Right atrium auricular region (tissue), 2 donors: ENCODE measurements around the gene DUOX1. TPM values are rescaled to one million over a fixed set of nuclear protein-coding genes. Genes with fewer than 3 reads are reported as not detected.

Experiments used
- DNase-seq: peaks from one replicate; pipeline ENCODE4 v3.0.0-alpha.2; 2019; ENCODE audit warnings: low spot score
- H3K27ac ChIP-seq, 2 donors: fragments of 200-600 bp; sonication (generic); 1 replicate in 1 of 2; 2 replicates in 1 of 2; pipeline ENCODE4 v1.5.1; 2016 to 2019
- H3K27me3 ChIP-seq, 2 donors: fragments of 200-600 bp; sonication (generic); one replicate each; pipeline versions ENCODE4 v1.5.1 to v1.6.0; 2017 to 2019
- H3K36me3 ChIP-seq: fragments of 200-600 bp; sonication (generic); one replicate; pipeline ENCODE4 v1.5.1; 2016
- H3K4me1 ChIP-seq, 2 donors: fragments of 200-600 bp; sonication (generic); one replicate each; pipeline versions ENCODE4 v1.5.1 to v1.6.0; 2017 to 2019
- H3K4me3 ChIP-seq, 2 donors: fragments of 200-600 bp; sonication (generic); 1 replicate in 1 of 2; 2 replicates in 1 of 2; pipeline ENCODE4 v1.5.1; 2017 to 2019; ENCODE audit warnings: mild to moderate bottlenecking in 1 of 2, moderate library complexity in 1 of 2
- H3K9me3 ChIP-seq, 2 donors: fragments of 200-600 bp; sonication (generic); one replicate each; pipeline ENCODE4 v1.5.1; 2019
- total RNA-seq, 2 donors: library from RNA; depleted of rRNA; stranded (reverse); fragments of >200 nt; gene quantifications; one replicate each; pipeline ENCODE4 v1.1.0, GENCODE V29; 2016
- TF ChIP-seq, protein P1 (sequence below), 2 donors: fragments of 200-600 bp; sonication (generic); IDR thresholded peaks; one replicate each; pipeline ENCODE4 v1.5.1; 2019; ENCODE audit warnings: antibody characterized with exemption in 2 of 2

DUOX1 gene
- total RNA-seq, 2 donors from 2014 or later: 1.1 to 3.6 TPM

DNA sequence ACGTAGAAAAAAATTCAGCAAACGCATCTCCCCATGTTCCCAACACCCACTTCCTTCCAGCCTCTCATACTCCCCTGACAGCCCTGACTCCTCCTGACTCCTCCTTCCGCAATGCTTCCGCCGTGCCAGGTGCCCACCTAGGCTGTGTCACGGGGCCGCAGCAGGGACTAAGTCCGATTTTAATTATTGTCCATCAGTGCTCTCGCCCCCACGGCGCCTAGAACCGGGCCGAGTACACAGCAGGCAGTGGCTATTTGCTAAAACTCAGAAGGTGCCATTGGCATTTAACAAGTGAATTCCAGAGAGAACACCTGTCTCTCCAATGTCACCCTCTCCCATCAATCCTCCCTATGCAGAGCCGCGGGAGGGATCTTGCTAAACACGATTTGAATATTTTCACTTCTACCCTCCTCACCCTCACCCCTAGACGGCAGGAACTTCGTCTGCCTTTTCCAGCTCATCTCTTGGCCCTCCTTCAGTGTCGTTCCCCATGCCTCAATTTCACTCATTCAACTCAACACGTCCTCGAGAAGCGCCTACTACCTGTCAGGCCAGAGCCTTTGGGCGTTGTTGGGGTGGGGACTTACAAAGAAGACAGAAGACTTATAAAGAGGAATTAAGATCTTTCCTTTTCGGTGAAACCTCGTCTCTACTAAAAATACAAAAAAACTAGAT is 69.5 kb downstream of the DUOX1 start:
- no peaks in the 10 kb centered on the region for H3K9me3 ChIP-seq
- DNase-seq: no peak
- H3K27me3 ChIP-seq: no peaks in the 10 kb centered on the region
- no peaks in the 10 kb centered on the region for H3K36me3 ChIP-seq
- TF ChIP-seq, protein P1, sequence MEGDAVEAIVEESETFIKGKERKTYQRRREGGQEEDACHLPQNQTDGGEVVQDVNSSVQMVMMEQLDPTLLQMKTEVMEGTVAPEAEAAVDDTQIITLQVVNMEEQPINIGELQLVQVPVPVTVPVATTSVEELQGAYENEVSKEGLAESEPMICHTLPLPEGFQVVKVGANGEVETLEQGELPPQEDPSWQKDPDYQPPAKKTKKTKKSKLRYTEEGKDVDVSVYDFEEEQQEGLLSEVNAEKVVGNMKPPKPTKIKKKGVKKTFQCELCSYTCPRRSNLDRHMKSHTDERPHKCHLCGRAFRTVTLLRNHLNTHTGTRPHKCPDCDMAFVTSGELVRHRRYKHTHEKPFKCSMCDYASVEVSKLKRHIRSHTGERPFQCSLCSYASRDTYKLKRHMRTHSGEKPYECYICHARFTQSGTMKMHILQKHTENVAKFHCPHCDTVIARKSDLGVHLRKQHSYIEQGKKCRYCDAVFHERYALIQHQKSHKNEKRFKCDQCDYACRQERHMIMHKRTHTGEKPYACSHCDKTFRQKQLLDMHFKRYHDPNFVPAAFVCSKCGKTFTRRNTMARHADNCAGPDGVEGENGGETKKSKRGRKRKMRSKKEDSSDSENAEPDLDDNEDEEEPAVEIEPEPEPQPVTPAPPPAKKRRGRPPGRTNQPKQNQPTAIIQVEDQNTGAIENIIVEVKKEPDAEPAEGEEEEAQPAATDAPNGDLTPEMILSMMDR (IDR thresholded peaks at IDR 0.05): no peak
- H3K27ac ChIP-seq: peak overlapping the region; percentile 98 to 100
- H3K4me3 ChIP-seq: peak overlapping the region; percentile 61 to 70
- H3K4me1 ChIP-seq: peaks cover 0 to 2% of the 10 kb centered on the region in 2 donors

DNA sequence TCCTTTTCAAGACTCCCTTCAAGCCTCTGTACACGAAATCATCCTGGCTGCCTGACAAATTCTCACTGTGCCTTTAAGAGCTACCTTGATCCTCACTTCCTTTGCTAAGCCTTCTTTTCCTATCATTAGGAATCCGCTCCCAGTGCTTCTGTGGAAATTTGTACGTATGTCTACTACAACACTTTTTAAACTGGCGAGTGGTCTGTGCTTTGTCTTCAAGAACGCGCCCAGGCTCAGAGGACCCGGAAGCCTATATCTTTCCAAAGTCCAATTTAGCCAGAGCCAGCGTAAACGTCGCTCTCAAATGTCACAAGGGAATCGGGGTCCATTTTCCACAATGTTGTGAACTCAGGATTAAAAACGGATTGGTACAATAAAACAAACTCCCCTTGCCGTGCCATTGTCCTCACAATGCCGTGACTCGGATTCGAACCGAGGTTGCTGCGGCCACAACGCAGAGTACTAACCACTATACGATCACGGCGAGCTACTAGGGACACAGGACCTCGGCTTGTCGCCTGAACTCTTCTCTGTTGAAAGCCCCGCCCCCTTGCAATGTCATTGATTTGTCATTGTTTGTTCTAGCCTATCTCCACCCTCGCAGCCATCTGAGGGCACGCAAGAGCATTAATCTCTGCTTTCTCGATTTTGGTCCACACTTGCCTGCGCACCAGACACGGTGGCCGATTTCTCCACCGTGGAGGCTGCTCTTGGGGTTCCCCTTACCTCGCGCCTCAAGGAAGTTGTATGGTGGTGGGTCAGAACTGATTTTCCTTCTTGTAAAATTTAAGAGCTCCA is 70.4 kb downstream of the DUOX1 start:
- peak; percentile 99 for DNase-seq
- Histone ChIP-seq H3K27me3 (no peaks in the 10 kb centered on the region), H3K27ac (peak overlapping the region; percentile 98 to 100), H3K4me1 (peaks cover 0 to 2% of the 10 kb centered on the region in 2 donors), H3K4me3 (peak overlapping the region; percentile 61 to 70), H3K9me3 (no peaks in the 10 kb centered on the region), H3K36me3 (no peaks in the 10 kb centered on the region)
- TF ChIP-seq, protein P1 (IDR thresholded peaks at IDR 0.05): no peak

DNA sequence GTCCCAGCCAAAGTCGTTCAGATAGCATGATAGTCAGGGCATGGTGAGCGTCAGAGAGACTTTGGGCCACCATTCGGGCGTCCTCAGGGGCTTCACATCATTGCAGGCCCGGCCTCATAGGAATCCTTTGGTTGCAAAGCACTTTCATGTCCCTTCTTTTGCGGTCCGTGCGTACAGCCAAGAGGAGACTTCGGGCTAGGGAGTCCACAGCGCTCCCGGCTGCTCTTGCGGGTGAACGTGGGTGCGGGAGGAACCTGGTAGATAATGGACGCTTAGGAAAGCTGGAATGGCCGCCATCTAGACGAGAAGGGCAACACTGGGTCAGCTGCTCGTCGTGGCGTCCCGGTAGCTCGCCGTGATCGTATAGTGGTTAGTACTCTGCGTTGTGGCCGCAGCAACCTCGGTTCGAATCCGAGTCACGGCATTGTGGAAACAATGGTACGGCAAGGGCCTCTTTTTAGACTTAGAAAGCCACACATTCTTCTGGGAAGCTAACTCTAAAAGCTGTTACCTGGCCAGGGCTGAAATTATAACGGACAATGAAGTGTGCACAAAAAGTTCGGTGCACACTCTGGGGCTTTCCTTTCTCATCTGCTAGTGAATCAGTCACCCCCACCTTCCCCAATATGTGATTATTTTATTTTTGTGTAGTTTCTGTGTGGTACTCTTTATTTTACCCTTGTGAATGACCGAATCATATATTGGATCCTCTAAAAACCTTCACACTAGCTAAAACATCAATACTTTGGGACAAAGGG is 71.2 kb downstream of the DUOX1 start:
- peak; percentile 87 for DNase-seq
- H3K27me3 ChIP-seq: no peaks in the 10 kb centered on the region
- H3K9me3 ChIP-seq: no peaks in the 10 kb centered on the region
- TF ChIP-seq, protein P1 (IDR thresholded peaks at IDR 0.05): no peak
- H3K4me3 ChIP-seq: peak overlapping the region; percentile 61 to 70
- H3K36me3 ChIP-seq: no peaks in the 10 kb centered on the region
- H3K4me1 ChIP-seq: peaks cover 0 to 2% of the 10 kb centered on the region in 2 donors
- H3K27ac ChIP-seq: peak overlapping the region; percentile 98 to 100

DNA sequence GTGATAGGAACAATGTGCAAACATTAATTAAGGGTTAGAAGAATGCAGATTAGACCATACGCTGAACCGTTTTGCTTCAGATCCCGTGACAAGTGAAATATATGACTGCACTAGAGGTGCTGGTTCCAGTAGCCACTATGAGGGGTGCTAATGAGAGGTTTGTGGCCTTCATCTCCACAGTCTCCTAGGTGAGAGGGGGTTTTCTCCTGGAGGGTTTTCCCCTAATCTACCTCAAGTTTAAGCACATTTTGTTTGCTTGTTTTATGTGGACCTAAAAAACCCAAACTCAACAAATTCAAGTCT is 71.7 kb downstream of the DUOX1 start:
- DNase-seq: no peak
- TF ChIP-seq, protein P1 (IDR thresholded peaks at IDR 0.05): no peak
- Histone ChIP-seq H3K4me3 (peak overlapping the region in 1 of 2 donors; percentile 61), H3K4me1 (peaks cover 0 to 2% of the 10 kb centered on the region in 2 donors), H3K9me3 (no peaks in the 10 kb centered on the region), H3K27me3 (no peaks in the 10 kb centered on the region), H3K36me3 (no peaks in the 10 kb centered on the region), H3K27ac (peak overlapping the region; percentile 98 to 100)

DNA sequence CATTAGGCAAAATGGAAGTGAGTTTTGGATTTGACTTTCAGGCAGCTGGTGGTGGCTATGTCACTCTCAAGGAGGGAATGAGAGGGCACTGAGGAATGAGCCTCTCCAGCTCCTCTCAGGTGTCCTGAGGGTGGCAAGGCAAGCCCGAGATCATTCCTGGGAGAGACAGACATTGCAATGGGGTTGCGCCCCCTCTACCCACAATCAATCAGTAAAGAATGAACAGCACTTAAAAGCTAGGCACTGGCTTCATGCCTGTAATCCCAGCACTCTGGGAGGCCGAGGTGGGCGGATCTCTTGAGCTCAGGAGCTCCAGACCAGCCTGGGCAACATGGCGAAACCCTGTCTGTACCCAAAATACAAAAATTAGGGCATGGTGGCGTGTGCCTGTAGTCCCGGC is 72.1 kb downstream of the DUOX1 start:
- Histone ChIP-seq H3K27me3 (no peaks in the 10 kb centered on the region), H3K36me3 (no peaks in the 10 kb centered on the region), H3K4me1 (peaks cover 0 to 2% of the 10 kb centered on the region in 2 donors), H3K9me3 (no peaks in the 10 kb centered on the region), H3K27ac (peak overlapping the region; percentile 98 to 100), H3K4me3 (no peak overlapping the region)
- TF ChIP-seq, protein P1 (IDR thresholded peaks at IDR 0.05): no peak
- no peak for DNase-seq
